Sigmoid colon (tissue), 4 donors: Measurements from ENCODE around the gene ZFC3H1.

Experiments used
- EP300 ChIP-seq, 4 donors: sonication (generic); formaldehyde crosslinking; IDR thresholded peaks; one replicate each; pipeline ENCODE4 v1.6.1; 2017; ENCODE audit warnings: antibody characterized with exemption in 4 of 4
- POLR2A ChIP-seq, 2 donors: fragments of 450-650 bp; IDR thresholded peaks; one replicate each; pipeline ENCODE4 v1.6.1; 2016; ENCODE audit warnings: antibody characterized with exemption in 2 of 2, mild to moderate bottlenecking in 2 of 2, moderate library complexity in 2 of 2
- POLR2AphosphoS5 ChIP-seq, 4 donors: sonication (generic); formaldehyde crosslinking; IDR thresholded peaks; one replicate each; pipeline ENCODE4 v1.6.1; 2017; ENCODE audit warnings: antibody characterized with exemption in 4 of 4
- TF ChIP-seq, protein P1 (sequence below), 4 experiments: fragments of 450-650 bp in 3 of 4; fragments of 200-600 bp in 1 of 4; IDR thresholded peaks; one replicate each; pipeline ENCODE4 v1.5.1; 2016 to 2019; ENCODE audit warnings: antibody characterized with exemption in 4 of 4, mild to moderate bottlenecking in 3 of 4, moderate library complexity in 2 of 4

DNA sequence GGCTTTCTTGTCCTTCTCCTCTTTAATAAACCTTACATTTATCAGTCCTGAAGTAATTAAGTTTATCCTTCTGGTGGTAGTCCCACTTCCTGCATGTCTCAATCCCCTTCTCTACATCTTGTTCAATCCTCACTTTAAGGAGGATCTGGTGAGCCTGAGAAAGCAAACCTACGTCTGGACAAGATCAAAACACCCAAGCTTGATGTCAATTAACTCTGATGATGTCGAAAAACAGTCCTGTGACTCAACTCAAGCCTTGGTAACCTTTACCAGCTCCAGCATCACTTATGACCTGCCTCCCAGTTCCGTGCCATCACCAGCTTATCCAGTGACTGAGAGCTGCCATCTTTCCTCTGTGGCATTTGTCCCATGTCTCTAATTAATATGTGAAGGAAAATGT is 79.3 kb downstream of the ZFC3H1 start:
- no peak for TF ChIP-seq POLR2AphosphoS5 (IDR thresholded peaks at IDR 0.05)
- TF ChIP-seq, protein P1, sequence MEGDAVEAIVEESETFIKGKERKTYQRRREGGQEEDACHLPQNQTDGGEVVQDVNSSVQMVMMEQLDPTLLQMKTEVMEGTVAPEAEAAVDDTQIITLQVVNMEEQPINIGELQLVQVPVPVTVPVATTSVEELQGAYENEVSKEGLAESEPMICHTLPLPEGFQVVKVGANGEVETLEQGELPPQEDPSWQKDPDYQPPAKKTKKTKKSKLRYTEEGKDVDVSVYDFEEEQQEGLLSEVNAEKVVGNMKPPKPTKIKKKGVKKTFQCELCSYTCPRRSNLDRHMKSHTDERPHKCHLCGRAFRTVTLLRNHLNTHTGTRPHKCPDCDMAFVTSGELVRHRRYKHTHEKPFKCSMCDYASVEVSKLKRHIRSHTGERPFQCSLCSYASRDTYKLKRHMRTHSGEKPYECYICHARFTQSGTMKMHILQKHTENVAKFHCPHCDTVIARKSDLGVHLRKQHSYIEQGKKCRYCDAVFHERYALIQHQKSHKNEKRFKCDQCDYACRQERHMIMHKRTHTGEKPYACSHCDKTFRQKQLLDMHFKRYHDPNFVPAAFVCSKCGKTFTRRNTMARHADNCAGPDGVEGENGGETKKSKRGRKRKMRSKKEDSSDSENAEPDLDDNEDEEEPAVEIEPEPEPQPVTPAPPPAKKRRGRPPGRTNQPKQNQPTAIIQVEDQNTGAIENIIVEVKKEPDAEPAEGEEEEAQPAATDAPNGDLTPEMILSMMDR (IDR thresholded peaks at IDR 0.05), result no peak
- TF ChIP-seq POLR2A (IDR thresholded peaks at IDR 0.05), result no peak
- no peak for TF ChIP-seq EP300 (IDR thresholded peaks at IDR 0.05)
